SH-SY5Y (cell line): ENCODE measurements around the gene OGT.

Experiments used
- GATA2 ChIP-seq: IDR thresholded peaks from 2 replicates; pipeline ENCODE4 v1.6.1; 2011; ENCODE audit warnings: mild to moderate bottlenecking, low read depth, low read length
- GATA3 ChIP-seq: IDR thresholded peaks from 2 replicates; pipeline ENCODE4 v1.6.1; 2011; ENCODE audit warnings: low read depth, mild to moderate bottlenecking, low read length, moderate library complexity

- TF ChIP-seq GATA2, result no peak
- no peak for TF ChIP-seq GATA3
Observed at GRCh38 chrX:71606536-71607216, 73.8 kb downstream of the OGT start.
